Measurements from ENCODE around the gene NTHL1.

The NTHL1 gene

GRCh38 chr16:1991135-1991551, 56.5 kb downstream of the NTHL1 start:
- DNase-seq, result peak; percentile 13 to 49 (median 38)

- peak in 4 of 6 experiments; percentile 15 to 40 (median 28) for DNase-seq
Observed at GRCh38 chr16:1990351-1991134, 57.1 kb downstream of the NTHL1 start.

GRCh38 chr16:1990101-1990350, 57.6 kb downstream of the NTHL1 start:
- no peak for DNase-seq
